ENCODE measurements around the gene LHX6. TPM values are rescaled to one million over a fixed set of nuclear protein-coding genes. Genes with fewer than 3 reads are reported as not detected.

The LHX6 gene
- polyA plus RNA-seq, 2 donors: 0.63 to 1.0 TPM

DNA sequence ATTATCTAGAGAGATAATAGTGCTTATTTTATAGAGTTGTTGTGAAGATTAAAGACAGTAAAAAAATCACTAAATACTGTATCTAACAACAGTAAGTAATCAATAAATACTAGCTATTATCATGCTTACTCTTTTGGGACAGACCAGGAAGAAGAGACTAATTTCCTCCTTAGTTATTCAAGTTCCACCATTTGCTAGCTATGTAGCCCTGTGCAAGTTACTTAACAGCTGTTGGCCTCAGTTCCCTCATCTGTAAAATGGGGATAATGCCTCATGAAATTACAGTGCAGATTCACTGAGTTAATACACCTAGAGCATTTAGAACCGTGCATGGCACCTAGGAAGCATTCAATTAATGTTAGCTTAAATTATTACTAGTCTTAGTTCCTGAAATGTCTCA, 33.3 kb upstream of the LHX6 start:
- peaks cover 0 to 12% of the 10 kb centered on the region in 2 donors for H3K36me3 ChIP-seq (ENCODE audit: control insufficient read depth in 2 of 2, insufficient read depth in 2 of 2, low read length in 1 of 2)
- H3K9me3 ChIP-seq (ENCODE audit: control insufficient read depth in 2 of 2, insufficient read depth in 1 of 2, low read depth in 1 of 2, low read length in 1 of 2): no peaks in the 10 kb centered on the region
- WGBS, 2 donors: 88 to 93% methylated on average over 1 of the region's 1 CpG
- H3K27me3 ChIP-seq (ENCODE audit: control insufficient read depth in 1 of 2, insufficient read depth in 2 of 2, low read length in 2 of 2): no peaks in the 10 kb centered on the region
- no peak overlapping the region for H3K4me3 ChIP-seq (ENCODE audit: low read depth in 1 of 2, low read length in 2 of 2)
- H3K4me1 ChIP-seq (ENCODE audit: control insufficient read depth in 2 of 2, insufficient read depth in 2 of 2, low read length in 1 of 2): peaks cover 0 to 6% of the 10 kb centered on the region in 2 donors
- H3K27ac ChIP-seq (ENCODE audit: low read depth in 2 of 2, low read length in 1 of 2): no peak overlapping the region

DNA sequence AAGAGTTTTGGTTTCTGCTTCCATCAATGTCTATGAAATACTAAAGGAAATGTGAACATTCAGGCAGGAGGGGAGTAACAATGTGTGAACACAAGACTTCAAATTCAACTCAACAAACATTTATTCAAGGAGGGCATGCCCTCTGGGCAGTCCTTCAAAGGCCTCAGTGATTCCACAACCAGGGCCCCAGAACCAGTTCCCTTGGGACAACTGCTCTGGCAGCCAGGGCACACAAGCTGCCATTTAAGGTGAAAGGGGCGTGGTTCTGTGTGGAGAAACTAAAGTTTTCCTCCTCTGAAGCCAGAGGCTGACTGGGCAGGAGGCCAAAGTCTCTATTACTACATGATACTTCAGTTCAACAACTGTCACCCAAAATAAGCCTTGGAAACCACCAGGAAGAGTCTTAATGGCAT, 32.7 kb upstream of the LHX6 start:
- H3K4me3 ChIP-seq (ENCODE audit: low read depth in 1 of 2, low read length in 2 of 2): no peak overlapping the region
- H3K27me3 ChIP-seq (ENCODE audit: control insufficient read depth in 1 of 2, insufficient read depth in 2 of 2, low read length in 2 of 2): no peaks in the 10 kb centered on the region
- no peaks in the 10 kb centered on the region for H3K9me3 ChIP-seq (ENCODE audit: control insufficient read depth in 2 of 2, insufficient read depth in 1 of 2, low read depth in 1 of 2, low read length in 1 of 2)
- WGBS, 2 donors: 65 to 75% methylated on average over 1 of the region's 1 CpG
- peaks cover 0 to 6% of the 10 kb centered on the region in 2 donors for H3K4me1 ChIP-seq (ENCODE audit: control insufficient read depth in 2 of 2, insufficient read depth in 2 of 2, low read length in 1 of 2)
- peak overlapping the region in 1 of 2 donors; percentile 34 for H3K27ac ChIP-seq (ENCODE audit: low read depth in 2 of 2, low read length in 1 of 2)
- peaks cover 0 to 12% of the 10 kb centered on the region in 2 donors for H3K36me3 ChIP-seq (ENCODE audit: control insufficient read depth in 2 of 2, insufficient read depth in 2 of 2, low read length in 1 of 2)

- WGBS, 2 donors: 80 to 81% methylated on average over 2 of the region's 2 CpGs
- Histone ChIP-seq H3K27ac (ENCODE audit: low read depth in 2 of 2, low read length in 1 of 2) (no peak overlapping the region), H3K27me3 (ENCODE audit: control insufficient read depth in 1 of 2, insufficient read depth in 2 of 2, low read length in 2 of 2) (no peaks in the 10 kb centered on the region), H3K36me3 (ENCODE audit: control insufficient read depth in 2 of 2, insufficient read depth in 2 of 2, low read length in 1 of 2) (peaks cover 0 to 12% of the 10 kb centered on the region in 2 donors), H3K4me1 (ENCODE audit: control insufficient read depth in 2 of 2, insufficient read depth in 2 of 2, low read length in 1 of 2) (peaks cover 0 to 6% of the 10 kb centered on the region in 2 donors), H3K4me3 (ENCODE audit: low read depth in 1 of 2, low read length in 2 of 2) (no peak overlapping the region), H3K9me3 (ENCODE audit: control insufficient read depth in 2 of 2, insufficient read depth in 1 of 2, low read depth in 1 of 2, low read length in 1 of 2) (no peaks in the 10 kb centered on the region)
Measured at GRCh38 chr9:122258886-122259415, 30.2 kb upstream of the LHX6 start.

- no peaks in the 10 kb centered on the region for H3K4me1 ChIP-seq (ENCODE audit: control insufficient read depth in 2 of 2, insufficient read depth in 2 of 2, low read length in 1 of 2)
- H3K4me3 ChIP-seq (ENCODE audit: low read depth in 1 of 2, low read length in 2 of 2): no peak overlapping the region
- peaks cover 4 to 8% of the 10 kb centered on the region in 2 donors for H3K36me3 ChIP-seq (ENCODE audit: control insufficient read depth in 2 of 2, insufficient read depth in 2 of 2, low read length in 1 of 2)
- H3K27me3 ChIP-seq (ENCODE audit: control insufficient read depth in 1 of 2, insufficient read depth in 2 of 2, low read length in 2 of 2): no peaks in the 10 kb centered on the region
- H3K27ac ChIP-seq (ENCODE audit: low read depth in 2 of 2, low read length in 1 of 2): no peak overlapping the region
- 91 to 93% methylated on average over 5 of the region's 5 CpGs for WGBS, 2 donors
- H3K9me3 ChIP-seq (ENCODE audit: control insufficient read depth in 2 of 2, insufficient read depth in 1 of 2, low read depth in 1 of 2, low read length in 1 of 2): no peaks in the 10 kb centered on the region
Measured at GRCh38 chr9:122256206-122256605, 27.4 kb upstream of the LHX6 start.

DNA sequence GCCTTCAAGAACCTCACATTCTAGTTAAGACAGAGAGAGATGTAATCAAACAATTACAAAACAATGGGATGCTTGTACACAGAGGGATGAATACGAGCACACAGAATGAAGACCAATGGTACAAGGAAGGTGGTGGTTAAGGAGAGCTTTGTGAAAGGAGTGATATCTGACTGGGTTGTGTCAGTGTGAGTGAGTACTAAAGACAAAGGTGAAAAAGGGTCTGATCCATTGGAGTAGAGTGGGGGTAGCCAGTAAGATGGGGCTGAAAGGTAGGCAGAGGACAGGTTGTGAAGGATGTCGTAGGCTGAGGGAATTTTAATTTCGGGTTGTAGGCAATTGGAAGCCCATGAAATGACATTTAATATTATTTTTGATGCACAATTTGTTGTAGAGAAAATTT, 26.0 kb upstream of the LHX6 start:
- 92 to 97% methylated on average over 3 of the region's 3 CpGs for WGBS, 2 donors
- no peak overlapping the region for H3K27ac ChIP-seq (ENCODE audit: low read depth in 2 of 2, low read length in 1 of 2)
- H3K4me3 ChIP-seq (ENCODE audit: low read depth in 1 of 2, low read length in 2 of 2): no peak overlapping the region
- H3K9me3 ChIP-seq (ENCODE audit: control insufficient read depth in 2 of 2, insufficient read depth in 1 of 2, low read depth in 1 of 2, low read length in 1 of 2): no peaks in the 10 kb centered on the region
- H3K27me3 ChIP-seq (ENCODE audit: control insufficient read depth in 1 of 2, insufficient read depth in 2 of 2, low read length in 2 of 2): no peaks in the 10 kb centered on the region
- peaks cover 3 to 4% of the 10 kb centered on the region in 2 donors for H3K36me3 ChIP-seq (ENCODE audit: control insufficient read depth in 2 of 2, insufficient read depth in 2 of 2, low read length in 1 of 2)
- H3K4me1 ChIP-seq (ENCODE audit: control insufficient read depth in 2 of 2, insufficient read depth in 2 of 2, low read length in 1 of 2): no peaks in the 10 kb centered on the region

- Histone ChIP-seq H3K4me1 (ENCODE audit: control insufficient read depth in 2 of 2, insufficient read depth in 2 of 2, low read length in 1 of 2) (no peaks in the 10 kb centered on the region), H3K36me3 (ENCODE audit: control insufficient read depth in 2 of 2, insufficient read depth in 2 of 2, low read length in 1 of 2) (peaks cover 0 to 11% of the 10 kb centered on the region in 2 donors), H3K27ac (ENCODE audit: low read depth in 2 of 2, low read length in 1 of 2) (no peak overlapping the region), H3K27me3 (ENCODE audit: control insufficient read depth in 1 of 2, insufficient read depth in 2 of 2, low read length in 2 of 2) (no peaks in the 10 kb centered on the region), H3K4me3 (ENCODE audit: low read depth in 1 of 2, low read length in 2 of 2) (no peak overlapping the region), H3K9me3 (ENCODE audit: control insufficient read depth in 2 of 2, insufficient read depth in 1 of 2, low read depth in 1 of 2, low read length in 1 of 2) (no peaks in the 10 kb centered on the region)
- WGBS, 2 donors: 69 to 81% methylated on average over 5 of the region's 5 CpGs
Measured at GRCh38 chr9:122252796-122253195, 24.0 kb upstream of the LHX6 start.

DNA sequence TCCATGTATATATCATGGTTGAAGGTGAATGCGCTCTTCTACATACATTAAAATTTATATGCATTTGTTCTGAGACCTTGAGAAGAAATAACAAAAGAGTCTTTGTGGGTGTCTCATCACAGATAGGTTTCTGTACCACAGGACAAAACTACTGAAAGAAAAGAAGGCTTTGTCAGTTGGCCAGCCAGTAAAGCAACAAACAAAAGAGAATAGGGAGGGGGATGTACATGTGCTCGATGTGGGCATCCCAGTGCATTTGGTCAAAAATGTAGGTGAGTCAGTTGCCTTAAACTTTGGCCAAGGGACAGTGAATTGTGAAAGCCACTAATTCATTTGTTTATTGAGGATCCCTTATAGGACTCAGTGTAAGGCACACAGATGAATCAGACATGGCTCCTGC, 22.6 kb upstream of the LHX6 start:
- peaks cover 0 to 13% of the 10 kb centered on the region in 2 donors for H3K36me3 ChIP-seq (ENCODE audit: control insufficient read depth in 2 of 2, insufficient read depth in 2 of 2, low read length in 1 of 2)
- WGBS, 2 donors: 92 to 94% methylated on average over 2 of the region's 2 CpGs
- no peaks in the 10 kb centered on the region for H3K4me1 ChIP-seq (ENCODE audit: control insufficient read depth in 2 of 2, insufficient read depth in 2 of 2, low read length in 1 of 2)
- H3K27me3 ChIP-seq (ENCODE audit: control insufficient read depth in 1 of 2, insufficient read depth in 2 of 2, low read length in 2 of 2): no peaks in the 10 kb centered on the region
- no peak overlapping the region for H3K27ac ChIP-seq (ENCODE audit: low read depth in 2 of 2, low read length in 1 of 2)
- no peaks in the 10 kb centered on the region for H3K9me3 ChIP-seq (ENCODE audit: control insufficient read depth in 2 of 2, insufficient read depth in 1 of 2, low read depth in 1 of 2, low read length in 1 of 2)
- H3K4me3 ChIP-seq (ENCODE audit: low read depth in 1 of 2, low read length in 2 of 2): no peak overlapping the region

DNA sequence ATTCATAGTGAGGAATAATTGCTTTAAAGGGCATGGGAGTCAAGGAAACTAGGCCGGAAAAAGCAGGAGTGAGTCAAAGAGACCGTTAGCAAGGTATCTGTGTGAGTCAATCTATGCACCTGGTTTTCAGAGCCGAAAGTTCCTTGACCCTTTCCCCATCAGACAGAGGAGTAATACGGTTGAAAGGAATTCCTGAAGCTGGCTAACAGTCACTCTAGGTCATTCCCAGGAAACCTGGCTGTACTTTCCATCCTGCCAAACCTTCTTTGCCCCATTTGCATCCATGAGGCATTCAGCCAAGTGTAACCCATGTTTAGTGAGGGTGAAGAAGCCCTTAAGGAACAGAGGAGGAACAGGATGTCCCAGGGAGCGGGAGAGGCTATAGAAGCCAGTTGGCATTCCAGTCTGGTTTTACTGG, 19.7 kb upstream of the LHX6 start:
- Histone ChIP-seq H3K27me3 (ENCODE audit: control insufficient read depth in 1 of 2, insufficient read depth in 2 of 2, low read length in 2 of 2) (no peaks in the 10 kb centered on the region), H3K4me1 (ENCODE audit: control insufficient read depth in 2 of 2, insufficient read depth in 2 of 2, low read length in 1 of 2) (no peaks in the 10 kb centered on the region), H3K4me3 (ENCODE audit: low read depth in 1 of 2, low read length in 2 of 2) (no peak overlapping the region), H3K9me3 (ENCODE audit: control insufficient read depth in 2 of 2, insufficient read depth in 1 of 2, low read depth in 1 of 2, low read length in 1 of 2) (no peaks in the 10 kb centered on the region), H3K36me3 (ENCODE audit: control insufficient read depth in 2 of 2, insufficient read depth in 2 of 2, low read length in 1 of 2) (peaks cover 0 to 17% of the 10 kb centered on the region in 2 donors), H3K27ac (ENCODE audit: low read depth in 2 of 2, low read length in 1 of 2) (no peak overlapping the region)
- WGBS, 2 donors: 83 to 88% methylated on average over 5 of the region's 5 CpGs

DNA sequence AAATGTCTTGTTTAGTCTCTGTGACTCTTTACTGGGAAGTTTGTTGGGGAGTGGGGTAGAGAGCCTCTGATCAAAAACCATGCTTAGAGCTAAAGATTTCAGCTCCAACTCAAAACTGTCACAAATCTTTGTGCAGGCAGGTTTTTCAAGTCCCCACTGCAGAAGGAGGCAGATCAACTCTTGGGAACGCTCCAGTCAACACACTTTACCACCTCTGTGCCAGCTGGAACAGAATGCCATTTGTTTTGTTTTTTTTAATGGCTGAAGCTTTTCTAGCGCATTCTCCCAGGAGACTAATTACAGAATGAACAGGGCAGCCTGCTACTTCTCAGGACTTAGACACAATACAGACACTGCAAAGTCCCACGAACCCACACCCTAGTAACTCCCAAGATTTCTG, 17.9 kb upstream of the LHX6 start:
- 83 to 87% methylated on average over 3 of the region's 3 CpGs for WGBS, 2 donors
- Histone ChIP-seq H3K4me1 (ENCODE audit: control insufficient read depth in 2 of 2, insufficient read depth in 2 of 2, low read length in 1 of 2) (no peaks in the 10 kb centered on the region), H3K36me3 (ENCODE audit: control insufficient read depth in 2 of 2, insufficient read depth in 2 of 2, low read length in 1 of 2) (peaks cover 3 to 17% of the 10 kb centered on the region in 2 donors), H3K27me3 (ENCODE audit: control insufficient read depth in 1 of 2, insufficient read depth in 2 of 2, low read length in 2 of 2) (no peaks in the 10 kb centered on the region), H3K4me3 (ENCODE audit: low read depth in 1 of 2, low read length in 2 of 2) (no peak overlapping the region), H3K9me3 (ENCODE audit: control insufficient read depth in 2 of 2, insufficient read depth in 1 of 2, low read depth in 1 of 2, low read length in 1 of 2) (no peaks in the 10 kb centered on the region), H3K27ac (ENCODE audit: low read depth in 2 of 2, low read length in 1 of 2) (no peak overlapping the region)

DNA sequence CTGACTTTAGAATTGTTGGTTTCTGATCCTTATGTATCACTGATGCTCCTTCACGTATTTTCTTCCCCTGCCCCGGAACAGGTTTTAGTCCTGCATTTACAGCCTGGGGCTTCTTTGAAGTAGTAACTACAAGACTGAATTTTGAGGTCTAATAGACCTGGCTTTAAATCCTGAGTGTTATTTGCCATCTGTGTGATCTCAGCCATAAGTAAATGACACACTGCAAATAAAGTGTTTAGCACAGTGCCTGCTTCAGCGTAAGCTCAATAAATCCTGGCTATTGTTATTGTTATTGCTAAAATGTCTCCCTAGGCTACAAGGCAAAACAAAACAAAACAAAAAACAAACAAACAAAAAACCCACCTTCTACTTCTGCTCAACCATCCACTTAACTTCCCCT, 15.6 kb upstream of the LHX6 start:
- H3K27me3 ChIP-seq (ENCODE audit: control insufficient read depth in 1 of 2, insufficient read depth in 2 of 2, low read length in 2 of 2): no peaks in the 10 kb centered on the region
- H3K27ac ChIP-seq (ENCODE audit: low read depth in 2 of 2, low read length in 1 of 2): no peak overlapping the region
- H3K36me3 ChIP-seq (ENCODE audit: control insufficient read depth in 2 of 2, insufficient read depth in 2 of 2, low read length in 1 of 2): peaks cover 3 to 12% of the 10 kb centered on the region in 2 donors
- H3K9me3 ChIP-seq (ENCODE audit: control insufficient read depth in 2 of 2, insufficient read depth in 1 of 2, low read depth in 1 of 2, low read length in 1 of 2): no peaks in the 10 kb centered on the region
- 87 to 89% methylated on average over 3 of the region's 3 CpGs for WGBS, 2 donors
- H3K4me3 ChIP-seq (ENCODE audit: low read depth in 1 of 2, low read length in 2 of 2): no peak overlapping the region
- no peaks in the 10 kb centered on the region for H3K4me1 ChIP-seq (ENCODE audit: control insufficient read depth in 2 of 2, insufficient read depth in 2 of 2, low read length in 1 of 2)
